CD8-positive, alpha-beta memory T cell (primary cell): ENCODE results near the gene AFF1. TPM values are rescaled to one million over a fixed set of nuclear protein-coding genes. Genes with fewer than 3 reads are reported as not detected.
"Not testable (repeated sequence)": the region's sequence is repeated elsewhere in the genome, so short reads cannot be mapped to it uniquely, and the experiment has no call there.

Experiments
- CTCF ChIA-PET: fragments of 350-600 bp; sonication (Branson Sonifier 250); formaldehyde crosslinking; loops from one replicate; lab custom pipeline; 2021; ENCODE audit warnings: antibody characterized with exemption; lab: Charles Lee
- POLR2A ChIA-PET: fragments of 350-600 bp; sonication (Branson Sonifier 250); formaldehyde crosslinking; loops from one replicate; lab custom pipeline; 2021; ENCODE audit warnings: antibody characterized with exemption; lab: Charles Lee
- DNase-seq, 5 donors: peaks; one replicate each; pipeline versions ENCODE4 v3.0.0 to v3.0.0-alpha.2; 2020 to 2022; ENCODE audit warnings: mixed read lengths in 1 of 5
- H3K27ac ChIP-seq: one replicate; pipeline ENCODE4 v1.7.0; 2013; ENCODE audit warnings: low read depth, mild to moderate bottlenecking, low read length, moderate library complexity
- H3K27me3 ChIP-seq: 2 replicates; pipeline ENCODE4 v1.7.0; 2013; ENCODE audit warnings: low read length, mild to moderate bottlenecking; ENCODE audit not compliant: insufficient read depth, poor library complexity, severe bottlenecking
- H3K36me3 ChIP-seq: 2 replicates; pipeline ENCODE4 v1.7.0; 2013; ENCODE audit warnings: mild to moderate bottlenecking, low read length, moderate library complexity; ENCODE audit not compliant: insufficient read depth
- H3K4me1 ChIP-seq: 2 replicates; pipeline ENCODE4 v1.7.0; 2013; ENCODE audit warnings: mild to moderate bottlenecking, low read length, moderate library complexity; ENCODE audit not compliant: insufficient read depth
- H3K4me3 ChIP-seq: 2 replicates; pipeline ENCODE4 v1.7.0; 2013; ENCODE audit warnings: mild to moderate bottlenecking, low read length
- H3K9me3 ChIP-seq: 2 replicates; pipeline ENCODE4 v1.7.0; 2013; ENCODE audit warnings: mild to moderate bottlenecking, low read length
- H3K27ac Mint-ChIP-seq, 8 donors: one replicate each; pipeline ENCODE4 v1.8.0; 2020 to 2021; ENCODE audit warnings: mixed read lengths in 8 of 8, mild to moderate bottlenecking in 6 of 8, inconsistent platforms in 3 of 8, moderate library complexity in 3 of 8
- H3K27me3 Mint-ChIP-seq, 2 donors: one replicate each; pipeline ENCODE4 v1.8.0; 2020 to 2021; ENCODE audit warnings: mixed read lengths in 2 of 2, mild to moderate bottlenecking in 1 of 2, moderate library complexity in 1 of 2
- H3K36me3 Mint-ChIP-seq, 3 donors: one replicate each; pipeline ENCODE4 v1.8.0; 2020 to 2021; ENCODE audit warnings: mixed read lengths in 3 of 3, inconsistent platforms in 1 of 3, mild to moderate bottlenecking in 1 of 3
- H3K4me1 Mint-ChIP-seq, 3 donors: one replicate each; pipeline ENCODE4 v1.8.0; 2020 to 2021; ENCODE audit warnings: mixed read lengths in 3 of 3, inconsistent platforms in 1 of 3, mild to moderate bottlenecking in 1 of 3
- H3K4me3 Mint-ChIP-seq, 7 donors: one replicate each; pipeline ENCODE4 v1.8.0; 2020 to 2021; ENCODE audit warnings: mixed read lengths in 7 of 7, mild to moderate bottlenecking in 6 of 7, moderate library complexity in 4 of 7, inconsistent platforms in 2 of 7
- H3K9me3 Mint-ChIP-seq, 5 donors: one replicate each; pipeline ENCODE4 v1.8.0; 2020 to 2022; ENCODE audit warnings: mixed read lengths in 5 of 5, mild to moderate bottlenecking in 3 of 5, moderate library complexity in 2 of 5, inconsistent platforms in 1 of 5
- polyA plus RNA-seq: library from polyadenylated mRNA; unstranded; fragments of 300-500 nt; fragmentation: Illumina TruSeq; gene quantifications from one replicate; pipeline ENCODE4 v1.2.3, GENCODE V29; 2021
- total RNA-seq, 2 experiments: library from RNA; stranded (reverse); gene quantifications; one replicate each; pipeline ENCODE4 v1.2.3, GENCODE V29; 2021

Gene AFF1
- total and polyA plus RNA-seq, 3 experiments from 2014 or later = 20.9 to 32.9 (median 29.7) TPM

GRCh38 chr4:87030755-87031441, 96.1 kb downstream of the AFF1 start:
- ChIA-PET CTCF (no interaction called here), POLR2A (no interaction called here)
- Histone ChIP-seq H3K4me3 (no peak overlapping the region), H3K4me1 (peaks cover 48% of the 10 kb centered on the region), H3K9me3 (no peaks in the 10 kb centered on the region), H3K36me3 (no peaks in the 10 kb centered on the region), H3K27me3 (no peaks in the 10 kb centered on the region), H3K27ac (no peak overlapping the region)
- Mint-ChIP-seq H3K27ac (no peak overlapping the region), H3K4me3 (no peak overlapping the region), H3K36me3 (no peaks in the 10 kb centered on the region), H3K9me3 (no peaks in the 10 kb centered on the region), H3K4me1 (peaks cover 18 to 34% (median 19%) of the 10 kb centered on the region in 3 donors), H3K27me3 (no peaks in the 10 kb centered on the region)
- no peak for DNase-seq

DNA sequence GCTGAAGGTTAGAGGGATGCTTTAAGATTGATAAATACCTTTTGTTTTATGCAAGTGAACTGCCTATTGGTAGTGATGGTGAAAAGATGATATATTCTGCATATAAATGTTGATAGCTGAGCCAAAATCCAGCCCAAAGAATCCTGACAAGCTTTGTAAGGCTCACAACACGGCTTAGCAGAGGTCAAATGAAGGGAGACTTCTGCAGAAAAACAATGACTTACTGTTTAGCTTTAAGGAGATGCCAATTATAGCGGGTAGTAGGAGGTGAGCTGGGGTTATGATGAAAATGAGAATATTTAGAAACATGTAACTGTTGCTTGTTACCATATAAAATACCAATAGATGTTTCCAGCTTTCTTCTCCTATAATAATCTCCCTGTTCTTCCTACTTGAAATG, 97.1 kb downstream of the AFF1 start:
- ChIA-PET POLR2A (no interaction called here), CTCF (interaction anchor here (0.8 to 1.1 kb wide), 3 partner anchors 24 to 109 kb away, joined by 3 read pairs; no protein-coding TSS in a partner anchor)
- H3K4me1 Mint-ChIP-seq = peaks cover 19 to 35% (median 21%) of the 10 kb centered on the region in 3 donors
- H3K36me3 Mint-ChIP-seq = no peaks in the 10 kb centered on the region
- no peaks in the 10 kb centered on the region for H3K9me3 Mint-ChIP-seq
- H3K9me3 ChIP-seq = no peaks in the 10 kb centered on the region
- H3K36me3 ChIP-seq = no peaks in the 10 kb centered on the region
- H3K27me3 ChIP-seq = no peaks in the 10 kb centered on the region
- H3K4me3 Mint-ChIP-seq = no peak overlapping the region
- peaks cover 55% of the 10 kb centered on the region for H3K4me1 ChIP-seq
- H3K27ac Mint-ChIP-seq = no peak overlapping the region
- H3K27ac ChIP-seq = no peak overlapping the region
- DNase-seq = no peak
- H3K4me3 ChIP-seq = no peak overlapping the region
- no peaks in the 10 kb centered on the region for H3K27me3 Mint-ChIP-seq

GRCh38 chr4:87032884-87033533, 98.2 kb downstream of the AFF1 start:
- ChIA-PET POLR2A (no interaction called here), CTCF (interaction anchor here (1.1 kb wide), 1 partner anchor 110 kb away, joined by 3 read pairs; no protein-coding TSS in a partner anchor)
- H3K27me3 Mint-ChIP-seq = no peaks in the 10 kb centered on the region
- H3K36me3 Mint-ChIP-seq = no peaks in the 10 kb centered on the region
- Histone ChIP-seq H3K36me3 (no peaks in the 10 kb centered on the region), H3K4me1 (peaks cover 53% of the 10 kb centered on the region), H3K27me3 (no peaks in the 10 kb centered on the region), H3K27ac (no peak overlapping the region), H3K9me3 (no peaks in the 10 kb centered on the region), H3K4me3 (no peak overlapping the region)
- H3K27ac Mint-ChIP-seq = no peak overlapping the region
- no peaks in the 10 kb centered on the region for H3K9me3 Mint-ChIP-seq
- no peak overlapping the region for H3K4me3 Mint-ChIP-seq
- peaks cover 25 to 41% (median 27%) of the 10 kb centered on the region in 3 donors for H3K4me1 Mint-ChIP-seq
- DNase-seq = no peak

DNA sequence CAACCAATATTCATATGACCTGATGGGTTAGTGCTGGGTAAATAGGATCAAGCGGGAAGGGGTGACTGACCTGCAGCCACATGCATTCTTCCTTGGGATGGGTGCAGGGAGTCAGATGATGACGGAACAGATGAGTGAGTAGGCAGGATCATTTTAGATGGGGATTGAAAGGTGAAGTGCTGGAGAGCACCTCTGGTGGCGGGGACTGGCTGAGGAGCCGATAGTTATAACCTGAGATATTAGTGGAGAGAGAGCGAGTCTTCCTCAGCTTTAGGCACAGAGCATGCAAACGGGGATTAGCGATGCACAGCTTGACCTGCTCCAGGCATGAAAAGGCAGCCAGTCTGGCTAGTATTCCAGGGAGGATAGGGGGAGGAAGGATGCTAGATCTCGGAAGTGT, 99.1 kb downstream of the AFF1 start:
- H3K4me3 ChIP-seq = no peak overlapping the region
- peaks cover 47% of the 10 kb centered on the region for H3K4me1 ChIP-seq
- Mint-ChIP-seq H3K27ac (no peak overlapping the region), H3K27me3 (no peaks in the 10 kb centered on the region), H3K4me1 (peaks cover 34 to 42% (median 36%) of the 10 kb centered on the region in 3 donors), H3K36me3 (no peaks in the 10 kb centered on the region), H3K4me3 (no peak overlapping the region), H3K9me3 (no peaks in the 10 kb centered on the region)
- ChIA-PET CTCF (no interaction called here), POLR2A (no interaction called here)
- no peaks in the 10 kb centered on the region for H3K36me3 ChIP-seq
- no peaks in the 10 kb centered on the region for H3K9me3 ChIP-seq
- H3K27me3 ChIP-seq = no peaks in the 10 kb centered on the region
- no peak for DNase-seq
- no peak overlapping the region for H3K27ac ChIP-seq

DNA sequence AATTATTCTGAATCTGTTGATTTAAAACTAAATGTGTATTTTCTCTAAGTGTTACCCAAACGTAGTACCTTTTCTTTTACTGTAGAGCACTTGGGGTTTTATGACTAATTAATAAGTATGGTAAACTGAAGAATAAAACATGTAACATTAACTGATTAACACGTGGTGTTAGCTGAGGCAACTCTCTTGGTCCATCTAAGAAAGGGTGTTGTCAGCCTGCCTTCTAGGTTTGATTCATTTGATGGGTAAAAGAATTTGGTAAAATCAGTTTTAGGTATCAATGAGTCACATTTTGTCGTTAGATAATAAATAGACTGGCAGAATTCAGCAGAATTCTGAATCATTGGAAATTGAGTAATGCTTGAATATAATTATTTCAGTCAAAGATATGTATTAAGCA, 99.7 kb downstream of the AFF1 start:
- Histone ChIP-seq H3K4me1 (peaks cover 47% of the 10 kb centered on the region), H3K36me3 (no peaks in the 10 kb centered on the region), H3K27ac (no peak overlapping the region), H3K4me3 (no peak overlapping the region), H3K27me3 (no peaks in the 10 kb centered on the region), H3K9me3 (no peaks in the 10 kb centered on the region)
- no peak for DNase-seq
- H3K27ac Mint-ChIP-seq = no peak overlapping the region
- peaks cover 41 to 42% (median 42%) of the 10 kb centered on the region in 3 donors for H3K4me1 Mint-ChIP-seq
- H3K27me3 Mint-ChIP-seq = no peaks in the 10 kb centered on the region
- H3K9me3 Mint-ChIP-seq = no peaks in the 10 kb centered on the region
- no peaks in the 10 kb centered on the region for H3K36me3 Mint-ChIP-seq
- CTCF ChIA-PET = no interaction called here
- H3K4me3 Mint-ChIP-seq = no peak overlapping the region
- POLR2A ChIA-PET = no interaction called here

GRCh38 chr4:87035881-87036509, 101.2 kb downstream of the AFF1 start:
- Histone ChIP-seq H3K27ac (no peak overlapping the region), H3K4me1 (peaks cover 40% of the 10 kb centered on the region), H3K27me3 (no peaks in the 10 kb centered on the region), H3K4me3 (no peak overlapping the region), H3K9me3 (no peaks in the 10 kb centered on the region), H3K36me3 (no peaks in the 10 kb centered on the region)
- ChIA-PET CTCF (interaction anchor here (2.1 kb wide), 1 partner anchor 113 kb away, joined by 5 read pairs; no protein-coding TSS in a partner anchor), POLR2A (interaction anchor here (0.6 kb wide), 1 partner anchor 17 kb away, joined by 3 read pairs; no protein-coding TSS in a partner anchor)
- no peaks in the 10 kb centered on the region for H3K9me3 Mint-ChIP-seq
- H3K4me3 Mint-ChIP-seq = no peak overlapping the region
- DNase-seq = no peak
- H3K4me1 Mint-ChIP-seq = peaks cover 41 to 50% (median 49%) of the 10 kb centered on the region in 3 donors
- H3K36me3 Mint-ChIP-seq = no peaks in the 10 kb centered on the region
- no peaks in the 10 kb centered on the region for H3K27me3 Mint-ChIP-seq
- H3K27ac Mint-ChIP-seq = peak overlapping the region in 3 of 8 donors; percentile 29 to 82 (median 43)

DNA sequence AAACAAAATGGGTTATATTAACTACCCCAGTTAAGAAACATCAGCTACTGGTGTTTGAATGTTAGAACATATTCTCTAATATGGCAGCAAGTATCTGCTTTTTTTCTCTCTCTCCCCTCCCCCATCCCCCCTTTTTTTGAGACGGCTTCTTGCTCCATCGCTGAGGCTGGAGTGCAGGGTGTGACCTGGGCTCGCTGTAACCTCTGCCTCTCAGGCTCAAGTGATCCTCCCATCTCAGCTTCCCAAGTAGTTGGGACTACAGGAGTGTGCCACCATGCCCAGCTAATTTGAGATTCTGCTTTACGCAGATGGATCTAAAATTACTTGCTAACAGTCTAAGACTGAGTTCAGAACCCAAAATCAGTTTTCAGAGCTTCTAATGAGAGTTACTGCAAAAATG, 101.9 kb downstream of the AFF1 start:
- Histone ChIP-seq H3K9me3 (no peaks in the 10 kb centered on the region), H3K36me3 (no peaks in the 10 kb centered on the region), H3K27ac (no peak overlapping the region), H3K4me1 (peaks cover 40% of the 10 kb centered on the region), H3K27me3 (no peaks in the 10 kb centered on the region), H3K4me3 (no peak overlapping the region)
- peaks cover 48 to 57% (median 56%) of the 10 kb centered on the region in 3 donors for H3K4me1 Mint-ChIP-seq
- no peak for DNase-seq
- H3K4me3 Mint-ChIP-seq = no peak overlapping the region
- H3K9me3 Mint-ChIP-seq = no peaks in the 10 kb centered on the region
- peaks cover 0 to 2% of the 10 kb centered on the region in 2 donors for H3K27me3 Mint-ChIP-seq
- CTCF ChIA-PET = interaction anchor here (2.1 kb wide), 1 partner anchor 114 kb away, joined by 5 read pairs; no protein-coding TSS in a partner anchor
- H3K27ac Mint-ChIP-seq = peak overlapping the region in 2 of 8 donors; percentile 13 to 17
- H3K36me3 Mint-ChIP-seq = no peaks in the 10 kb centered on the region
- POLR2A ChIA-PET = no interaction called here

DNA sequence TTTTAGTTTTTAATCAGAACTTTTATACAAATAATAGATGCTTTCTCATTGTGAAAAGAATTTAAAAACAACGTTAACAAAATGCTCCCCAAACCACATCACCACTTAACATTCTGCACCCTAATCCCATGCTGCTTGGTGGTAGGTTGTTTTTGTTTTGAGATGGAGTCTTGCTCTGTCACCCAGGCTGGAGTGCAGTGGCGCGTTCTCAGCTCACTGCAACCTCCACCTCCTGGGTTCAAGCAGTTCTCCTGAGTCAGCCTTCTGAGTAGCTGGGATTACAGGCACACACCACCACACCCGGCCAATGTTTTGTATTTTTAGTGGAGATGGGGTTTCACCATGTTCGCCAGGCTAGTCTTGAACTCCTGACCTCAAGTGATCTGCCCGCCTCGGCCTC, 102.4 kb downstream of the AFF1 start:
- peaks cover 40% of the 10 kb centered on the region for H3K4me1 ChIP-seq
- H3K36me3 Mint-ChIP-seq, H3K9me3 Mint-ChIP-seq, H3K27ac ChIP-seq, POLR2A ChIA-PET, DNase-seq, H3K27me3 Mint-ChIP-seq, H3K4me3 ChIP-seq, H3K9me3 ChIP-seq, H3K27me3 ChIP-seq, H3K4me3 Mint-ChIP-seq, H3K36me3 ChIP-seq: not testable (repeated sequence)
- H3K4me1 Mint-ChIP-seq = peaks cover 53 to 61% (median 61%) of the 10 kb centered on the region in 3 donors
- peak overlapping the region in 5 of 8 donors; percentile 13 to 88 (median 66) for H3K27ac Mint-ChIP-seq
- CTCF ChIA-PET = interaction anchor here (2.1 kb wide), 1 partner anchor 115 kb away, joined by 5 read pairs; no protein-coding TSS in a partner anchor
